ENCODE data around the gene GNMT. TPM values are rescaled to one million over a fixed set of nuclear protein-coding genes. Genes with fewer than 3 reads are reported as not detected.

GNMT gene
- total RNA-seq, 2 experiments from 2014 or later, result 0.38 to 0.60 TPM

GRCh38 chr6:43011207-43011606 lies 50.7 kb downstream of the GNMT start:
- Mint-ChIP-seq H3K4me1 (peaks cover 45% of the 10 kb centered on the region), H3K9me3 (no peaks in the 10 kb centered on the region), H3K27ac (no peak overlapping the region), H3K36me3 (ENCODE audit: low read depth) (peaks cover 66% of the 10 kb centered on the region), H3K4me3 (no peak overlapping the region), H3K27me3 (no peaks in the 10 kb centered on the region)
- ChIA-PET POLR2A (interaction anchor here (0.9 to 4.2 kb wide), 5 partner anchors 8 to 32 kb away, joined by 3 to 40 read pairs (median 4); partner anchors contain the start of genes PEX6, PPP2R5D and RRP36), CTCF (interaction anchor here (0.7 to 1.4 kb wide), 2 partner anchors 27 to 167 kb away, joined by 3 read pairs; partner anchors contain the start of gene PPP2R5D)
- no peak for DNase-seq

- Mint-ChIP-seq H3K36me3 (ENCODE audit: low read depth) (peaks cover 64% of the 10 kb centered on the region), H3K27ac (peak overlapping the region; percentile 27), H3K4me1 (peaks cover 53% of the 10 kb centered on the region), H3K9me3 (no peaks in the 10 kb centered on the region), H3K27me3 (no peaks in the 10 kb centered on the region), H3K4me3 (peak overlapping the region; percentile 93)
- ChIA-PET CTCF (interaction anchor here (1.1 to 1.4 kb wide), 4 partner anchors 9 to 132 kb away, joined by 3 to 4 read pairs (median 4); partner anchors contain the start of genes CUL7, PPP2R5D and RRP36), POLR2A (interaction anchor here (0.7 to 4.2 kb wide), 11 partner anchors 9 to 504 kb away, joined by 3 to 40 read pairs (median 4); partner anchors contain the start of genes CNPY3, CUL7, PEX6 and POLR1C)
- no peak for DNase-seq
Measured at GRCh38 chr6:43012364-43012763, 51.8 kb downstream of the GNMT start.

- H3K27me3 Mint-ChIP-seq, result no peaks in the 10 kb centered on the region
- peaks cover 62% of the 10 kb centered on the region for H3K4me1 Mint-ChIP-seq
- ChIA-PET POLR2A (interaction anchor here (0.7 to 4.2 kb wide), 17 partner anchors 8 to 503 kb away, joined by 3 to 40 read pairs (median 4); partner anchors contain the start of genes CNPY3, CUL7, KLC4 and MRPL2), CTCF (interaction anchor here (0.6 to 2.0 kb wide), 10 partner anchors 8 to 131 kb away, joined by 3 to 9 read pairs (median 4); partner anchors contain the start of genes CNPY3, CUL7, PPP2R5D and RRP36)
- H3K27ac Mint-ChIP-seq, result peak overlapping the region; percentile 82
- no peaks in the 10 kb centered on the region for H3K9me3 Mint-ChIP-seq
- peak overlapping the region; percentile 93 for H3K4me3 Mint-ChIP-seq
- H3K36me3 Mint-ChIP-seq (ENCODE audit: low read depth), result peaks cover 64% of the 10 kb centered on the region
- DNase-seq, result no peak
Measured at GRCh38 chr6:43013097-43013842, 52.7 kb downstream of the GNMT start.

Other genes with a start within 250 kb of the GNMT start
- not detected for gene PRPH2, start 238.2 kb upstream of the GNMT start, total RNA-seq
- 10 to 100 TPM; 33.7 to 34.9 TPM for gene TBCC, start 214.7 kb upstream of the GNMT start, total RNA-seq
- 10 to 100 TPM; 27.9 to 28.1 TPM for gene BICRAL, start 178.7 kb upstream of the GNMT start, total RNA-seq
- gene RPL7L1, start 81.1 kb upstream of the GNMT start, total RNA-seq, result 10 to 100 TPM; 71.4 to 74.2 TPM
- not detected for gene PTCRA, start 44.7 kb upstream of the GNMT start, total RNA-seq
- gene CNPY3, start 31.3 kb upstream of the GNMT start, total RNA-seq, result 10 to 100 TPM; 51.1 to 53.2 TPM
- 10 to 100 TPM; 27.4 to 29.1 TPM for gene PEX6, start 18.4 kb downstream of the GNMT start, total RNA-seq
- gene PPP2R5D, start 23.8 kb downstream of the GNMT start, total RNA-seq, result 10 to 100 TPM; 56.8 to 59.3 TPM
- 10 to 100 TPM; 56.6 to 60.6 TPM for gene MEA1, start 53.2 kb downstream of the GNMT start, total RNA-seq
- gene KLHDC3, start 53.5 kb downstream of the GNMT start, total RNA-seq, result 10 to 100 TPM; 64.6 to 68.7 TPM
- gene RRP36, start 60.9 kb downstream of the GNMT start, total RNA-seq, result 10 to 100 TPM; 59.2 to 60.4 TPM
- 10 to 100 TPM; 12.7 to 13.0 TPM for gene CUL7, start 93.1 kb downstream of the GNMT start, total RNA-seq
- 10 to 100 TPM; 46.8 to 57.8 TPM for gene MRPL2, start 98.7 kb downstream of the GNMT start, total RNA-seq
- gene KLC4, start 98.9 kb downstream of the GNMT start, total RNA-seq, result 10 to 100 TPM; 19.3 to 20.3 TPM
- under 1 TPM; 0.23 to 0.35 TPM for gene PTK7, start 115.6 kb downstream of the GNMT start, total RNA-seq
- gene SRF, start 210.5 kb downstream of the GNMT start, total RNA-seq, result 10 to 100 TPM; 45.8 to 45.9 TPM
- gene CUL9, start 221.4 kb downstream of the GNMT start, total RNA-seq, result 10 to 100 TPM; 45.0 to 45.9 TPM